Hepatocyte (in vitro differentiated cells): Measurements from ENCODE around the gene LOXHD1. TPM values are rescaled to one million over a fixed set of nuclear protein-coding genes. Genes with fewer than 3 reads are reported as not detected.

ENCODE experiments used
- DNase-seq: peaks from one replicate; pipeline ENCODE4 v3.0.0-alpha.2; 2016; ENCODE audit warnings: low spot score
- H2AFZ ChIP-seq: fragments of 200-600 bp; sonication (generic); 2 replicates; pipeline ENCODE4 v1.6.0; 2016; ENCODE audit warnings: antibody characterized with exemption, mild to moderate bottlenecking
- H3K27ac ChIP-seq: fragments of 200-600 bp; sonication (generic); 2 replicates; pipeline ENCODE4 v1.5.1; 2016; ENCODE audit warnings: mild to moderate bottlenecking
- H3K27me3 ChIP-seq: fragments of 200-600 bp; sonication (generic); 2 replicates; pipeline ENCODE4 v1.6.1; 2016
- H3K36me3 ChIP-seq: fragments of 200-600 bp; sonication (generic); replicated peaks from 2 replicates; pipeline ENCODE4 v1.5.1; 2016; ENCODE audit warnings: low read depth; ENCODE audit not compliant: insufficient read depth
- H3K4me1 ChIP-seq: fragments of 200-600 bp; sonication (generic); 2 replicates; pipeline ENCODE4 v1.5.1; 2016; ENCODE audit warnings: mild to moderate bottlenecking, moderate library complexity; ENCODE audit not compliant: insufficient read depth
- H3K4me2 ChIP-seq: fragments of 200-600 bp; sonication (generic); 2 replicates; pipeline ENCODE4 v1.6.0; 2016
- H3K4me3 ChIP-seq: fragments of 200-600 bp; sonication (generic); 2 replicates; pipeline ENCODE4 v1.5.1; 2016; ENCODE audit warnings: mild to moderate bottlenecking
- H3K79me2 ChIP-seq: fragments of 200-600 bp; sonication (generic); 2 replicates; pipeline ENCODE4 v1.6.0; 2017; ENCODE audit warnings: mild to moderate bottlenecking
- H3K9me2 ChIP-seq: fragments of 200-600 bp; sonication (generic); replicated peaks from 2 replicates; pipeline ENCODE4 v1.6.0; 2017; ENCODE audit warnings: mild to moderate bottlenecking; ENCODE audit not compliant: insufficient read depth
- H3K9me3 ChIP-seq: fragments of 200-600 bp; sonication (generic); 2 replicates; pipeline ENCODE4 v1.5.1; 2016; ENCODE audit warnings: low read depth, mild to moderate bottlenecking
- H4K20me1 ChIP-seq: fragments of 200-600 bp; sonication (generic); 2 replicates; pipeline ENCODE4 v1.6.0; 2016; ENCODE audit warnings: mild to moderate bottlenecking; ENCODE audit not compliant: insufficient read depth, poor library complexity, severe bottlenecking
- CTCF ChIP-seq: fragments of 200-600 bp; sonication (generic); IDR thresholded peaks from 2 replicates; pipeline ENCODE4 v1.5.1; 2016; ENCODE audit warnings: antibody characterized with exemption, mild to moderate bottlenecking; ENCODE audit not compliant: poor library complexity
- EZH2 ChIP-seq: fragments of 200-600 bp; sonication (generic); IDR thresholded peaks from 2 replicates; pipeline ENCODE4 v1.6.1; 2016; ENCODE audit warnings: antibody characterized with exemption, mild to moderate bottlenecking, borderline replicate concordance
- EZH2phosphoT487 ChIP-seq: fragments of 200-600 bp; sonication (generic); IDR thresholded peaks from one replicate; pipeline ENCODE4 v1.6.1; 2018; ENCODE audit warnings: antibody characterized with exemption, mild to moderate bottlenecking, low read depth, moderate library complexity; ENCODE audit not compliant: unreplicated experiment, severe bottlenecking
- WGBS: methylation state at CpG from one replicate; pipeline ENCODE4 v1.1.6; 2016; ENCODE audit warnings: low lambda C conversion rate; ENCODE audit errors: missing lambda C conversion rate; 5-methylcytosine and 5-hydroxymethylcytosine counted together
- polyA plus RNA-seq: library from polyadenylated mRNA; unstranded; fragments of >200 nt; fragmentation: Nextera tagmentation; extraction: Ambion mirVana; gene quantifications from 2 replicates; pipeline ENCODE4 v1.2.1, GENCODE V29; 2016
- total RNA-seq: library from RNA; depleted of rRNA; stranded (reverse); fragments of >200 nt; gene quantifications from 2 replicates; pipeline ENCODE4 v1.2.3, GENCODE V29; 2014

Gene LOXHD1
- total and polyA plus RNA-seq, 2 experiments from 2014 or later, result not detected

- 80% methylated on average over 1 of the region's 3 CpGs for WGBS
- Histone ChIP-seq H3K27ac (no peak overlapping the region), H3K4me2 (no peak overlapping the region), H3K79me2 (no peaks in the 10 kb centered on the region), H2AFZ (no peak overlapping the region), H3K36me3 (no peaks in the 10 kb centered on the region), H3K27me3 (no peaks in the 10 kb centered on the region), H3K4me3 (no peak overlapping the region), H3K4me1 (peaks cover 5% of the 10 kb centered on the region), H3K9me3 (no peaks in the 10 kb centered on the region), H4K20me1 (no peaks in the 10 kb centered on the region), H3K9me2 (no peaks in the 10 kb centered on the region)
- DNase-seq, result no peak
- TF ChIP-seq CTCF (no peak), EZH2 (no peak), EZH2phosphoT487 (no peak)
Measured at GRCh38 chr18:46471809-46472498, 185.1 kb downstream of the LOXHD1 start.

GRCh38 chr18:46470714-46471113 is 186.3 kb downstream of the LOXHD1 start:
- Histone ChIP-seq H3K27me3 (no peaks in the 10 kb centered on the region), H3K4me1 (peaks cover 5% of the 10 kb centered on the region), H4K20me1 (no peaks in the 10 kb centered on the region), H3K27ac (no peak overlapping the region), H3K9me3 (no peaks in the 10 kb centered on the region), H3K4me3 (no peak overlapping the region), H2AFZ (no peak overlapping the region), H3K79me2 (no peaks in the 10 kb centered on the region), H3K36me3 (no peaks in the 10 kb centered on the region), H3K9me2 (no peaks in the 10 kb centered on the region), H3K4me2 (no peak overlapping the region)
- 84% methylated on average over 3 of the region's 3 CpGs for WGBS
- no peak for TF ChIP-seq CTCF
- TF ChIP-seq EZH2phosphoT487, result no peak
- TF ChIP-seq EZH2, result no peak
- DNase-seq, result no peak

GRCh38 chr18:46469186-46469915 is 187.7 kb downstream of the LOXHD1 start:
- TF ChIP-seq EZH2phosphoT487, result no peak
- TF ChIP-seq EZH2, result no peak
- TF ChIP-seq CTCF, result no peak
- peak; percentile 40 for DNase-seq

More at GRCh38 chr18:46469186-46469915, 187.7 kb downstream of the LOXHD1 start:
- 40% methylated on average over 3 of the region's 3 CpGs for WGBS
- H4K20me1 ChIP-seq, result no peaks in the 10 kb centered on the region
- no peaks in the 10 kb centered on the region for H3K36me3 ChIP-seq
- peaks cover 5% of the 10 kb centered on the region for H3K4me1 ChIP-seq
- peak overlapping the region; percentile 51 for H3K27ac ChIP-seq
- peaks cover 2% of the 10 kb centered on the region for H3K27me3 ChIP-seq
- no peak overlapping the region for H2AFZ ChIP-seq
- no peaks in the 10 kb centered on the region for H3K9me2 ChIP-seq
- no peaks in the 10 kb centered on the region for H3K79me2 ChIP-seq
- H3K4me2 ChIP-seq, result no peak overlapping the region
- H3K4me3 ChIP-seq, result no peak overlapping the region
- H3K9me3 ChIP-seq, result no peaks in the 10 kb centered on the region
